ENCODE measurements around the gene CCL16.
"Not testable (repeated sequence)": the region's sequence is repeated elsewhere in the genome, so short reads cannot be mapped to it uniquely, and the experiment has no call there.

The CCL16 gene, protein sequence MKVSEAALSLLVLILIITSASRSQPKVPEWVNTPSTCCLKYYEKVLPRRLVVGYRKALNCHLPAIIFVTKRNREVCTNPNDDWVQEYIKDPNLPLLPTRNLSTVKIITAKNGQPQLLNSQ

DNA sequence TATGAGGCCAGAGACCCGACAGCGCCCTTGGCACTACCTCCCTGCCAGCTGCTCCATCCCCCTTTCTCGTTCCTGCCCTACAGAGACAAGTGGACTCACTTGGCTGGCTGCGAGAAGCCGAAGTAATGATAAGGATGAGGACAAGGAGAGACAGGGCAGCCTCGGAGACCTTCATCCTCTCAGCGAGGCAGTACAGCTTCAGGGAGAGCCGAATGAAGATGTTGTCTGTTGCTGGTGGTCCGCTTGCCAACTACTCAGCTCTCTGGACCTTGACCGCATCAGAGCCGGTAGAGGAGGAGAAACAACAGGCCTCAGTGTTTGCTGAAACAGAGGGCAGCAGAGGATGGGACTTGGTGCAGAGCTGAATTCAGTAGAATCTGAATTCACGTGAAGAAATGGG is at the start of gene CCL16:
TSS of gene CCL16 (minus strand) at position 252 of the 400 bp plus-strand sequence. CDS start at position 175, 77 bp downstream.
- no peak for DNase-seq (ENCODE audit: low read depth, low spot score)

- DNase-seq (ENCODE audit: low read depth, low spot score) = no peak
Measured at GRCh38 chr17:36030956-36031355, 49.7 kb upstream of the CCL16 start.

DNA sequence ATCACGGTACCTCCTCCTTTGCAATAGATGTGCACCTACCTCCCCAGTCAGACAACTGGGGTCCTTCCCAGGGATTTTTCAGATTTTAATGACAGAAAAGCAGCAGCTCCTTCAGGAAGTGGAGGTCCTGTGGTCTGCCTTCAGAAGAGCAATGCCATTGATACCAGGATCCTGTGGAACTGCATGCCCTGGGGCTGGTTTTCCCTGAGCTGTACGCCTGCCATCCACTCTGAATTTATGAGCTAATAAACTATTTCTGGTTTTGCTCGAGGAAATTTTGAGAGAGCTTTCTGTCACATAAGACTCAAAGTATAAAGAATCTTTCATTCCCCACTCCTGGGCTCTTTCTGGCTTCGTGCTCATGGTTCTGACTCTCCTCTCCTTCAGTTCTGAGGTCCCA is 46.5 kb upstream of the CCL16 start:
- no peak for DNase-seq (ENCODE audit: low read depth, low spot score)

- DNase-seq (ENCODE audit: low read depth, low spot score) = no peak
Measured at GRCh38 chr17:36024106-36024869, 43.0 kb upstream of the CCL16 start.

DNA sequence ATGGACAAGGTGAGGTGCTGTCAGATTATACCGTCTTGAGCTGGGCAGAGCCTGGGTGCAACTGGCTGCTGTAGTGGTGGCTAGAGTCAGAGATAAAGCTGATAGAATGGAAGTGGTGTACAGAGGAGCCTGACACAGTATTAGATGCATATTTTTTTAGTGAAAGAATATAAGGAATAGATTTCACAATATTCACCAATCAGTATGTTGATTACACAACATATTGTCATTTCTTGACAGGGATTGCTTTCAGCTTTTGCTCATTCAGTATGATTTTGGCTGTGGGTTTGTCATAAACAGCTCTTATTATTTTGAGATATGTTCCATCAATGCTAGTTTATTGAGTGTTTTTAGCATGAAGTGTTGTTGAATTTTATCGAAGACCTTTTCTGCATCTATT is 38.1 kb upstream of the CCL16 start:
- no peak for DNase-seq (ENCODE audit: low read depth, low spot score)

DNA sequence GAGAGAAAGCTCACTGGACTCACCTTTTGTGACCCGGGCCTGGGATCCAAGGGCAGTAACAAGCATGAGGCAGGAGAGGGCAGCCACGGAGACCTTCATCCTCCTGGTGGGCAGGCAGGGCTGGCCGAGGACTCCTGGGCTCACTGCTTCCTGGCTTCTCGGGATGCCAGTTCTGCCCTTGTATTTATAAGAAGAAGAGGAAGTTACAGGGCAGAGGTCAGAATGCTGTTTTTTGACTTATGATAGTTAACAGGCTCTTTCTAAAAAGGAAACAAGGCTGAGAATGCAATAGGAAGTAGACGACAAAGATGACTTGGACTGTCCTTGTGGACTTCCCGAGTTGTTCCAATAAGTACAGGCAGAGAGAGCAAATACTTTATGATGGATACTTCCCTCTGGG is 36.5 kb upstream of the CCL16 start, which contains the start of gene CCL23:
TSS of gene CCL23 (minus strand) at position 174 of the 400 bp plus-strand sequence. CDS start at position 99, 75 bp downstream.
- no peak for DNase-seq (ENCODE audit: low read depth, low spot score)

DNA sequence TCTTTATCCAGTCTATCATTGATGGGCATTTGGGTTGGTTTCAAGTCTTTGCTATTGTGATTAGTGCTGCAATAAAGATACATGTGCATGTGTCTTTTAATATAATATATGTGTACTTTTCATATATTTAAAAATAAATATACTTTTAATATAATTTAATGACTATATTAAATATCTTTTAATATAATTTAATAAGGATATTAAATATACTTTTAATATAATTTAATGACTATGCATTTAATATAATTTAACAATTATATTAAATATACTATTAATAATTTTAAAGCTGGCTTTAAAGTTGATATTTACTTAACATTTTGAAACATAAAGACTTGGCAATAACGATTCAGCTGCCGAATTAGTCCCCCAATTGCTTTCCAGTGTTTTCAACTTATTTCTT is 35.3 kb upstream of the CCL16 start:
- no peak for DNase-seq (ENCODE audit: low read depth, low spot score)

- DNase-seq (ENCODE audit: low read depth, low spot score) = not testable (repeated sequence)
Measured at GRCh38 chr17:36015895-36016294, 34.6 kb upstream of the CCL16 start.

DNA sequence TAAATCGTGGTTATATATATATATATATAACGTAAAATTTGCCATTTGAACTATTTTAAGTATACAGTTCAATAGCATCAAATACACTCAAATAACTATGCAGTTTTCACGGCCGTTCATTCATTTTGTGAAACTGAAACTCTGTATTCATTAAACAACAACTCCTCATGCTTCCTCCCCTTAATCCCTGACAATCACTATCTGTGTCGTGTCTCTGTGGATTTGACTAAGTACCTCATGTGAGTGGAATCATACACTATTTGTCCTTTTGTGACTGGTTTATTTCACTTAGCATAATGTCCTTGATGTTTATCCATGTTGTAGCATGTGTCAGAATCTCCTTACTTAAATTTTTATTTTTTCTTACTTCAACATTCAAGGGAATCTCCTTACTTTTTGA is 33.6 kb upstream of the CCL16 start:
- DNase-seq (ENCODE audit: low read depth, low spot score) = no peak

DNA sequence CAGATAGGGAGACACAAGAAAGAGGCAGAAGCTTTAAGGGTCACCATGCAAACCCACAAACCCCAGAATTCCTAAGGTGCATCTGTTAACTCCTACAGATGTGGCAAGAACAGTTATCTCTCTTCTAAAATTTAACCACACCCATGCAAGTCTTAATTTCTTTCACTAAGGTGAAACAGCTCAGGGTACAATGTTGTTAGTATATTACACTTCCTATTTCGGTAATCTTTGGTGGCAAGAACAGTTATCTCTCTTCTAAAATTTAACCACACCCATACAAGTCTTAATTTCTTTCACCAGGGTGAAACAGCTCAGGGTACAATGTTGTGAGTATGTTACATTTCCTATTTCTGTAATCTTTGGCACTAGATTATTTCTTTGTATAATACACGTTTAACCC is 29.9 kb upstream of the CCL16 start:
- DNase-seq (ENCODE audit: low read depth, low spot score) = no peak

DNA sequence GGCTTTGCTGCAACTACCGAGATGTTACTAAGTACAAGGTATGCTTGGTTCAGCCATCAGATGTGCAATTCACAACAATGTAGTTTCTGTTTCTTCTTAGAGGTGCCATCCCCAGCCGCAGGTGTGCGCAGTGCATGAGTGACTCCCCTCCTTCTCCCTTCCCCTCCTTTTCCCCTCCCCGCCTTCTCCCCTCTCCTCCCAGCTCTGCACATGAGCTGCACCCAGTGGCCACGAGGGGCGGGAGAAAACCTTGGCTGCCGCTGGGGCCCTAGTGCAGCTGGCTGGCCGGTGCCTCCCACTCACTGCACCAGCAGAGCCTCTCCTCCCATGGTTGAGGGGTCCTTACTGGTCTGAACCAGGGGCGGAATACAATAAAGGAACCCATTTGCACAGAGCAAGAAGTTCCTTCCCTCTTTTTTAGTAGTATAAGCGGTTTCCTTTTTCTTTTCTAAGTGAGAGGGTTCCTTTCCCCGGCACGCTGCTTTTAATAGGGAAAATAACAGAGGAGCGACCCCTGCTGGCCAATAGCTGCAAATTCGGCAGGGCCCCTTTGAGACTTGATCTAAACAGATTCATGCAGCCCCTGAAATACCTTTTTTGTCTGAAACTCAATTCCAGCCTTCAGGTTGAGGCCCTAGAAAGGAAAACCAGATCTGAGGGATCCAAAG is 27.8 kb upstream of the CCL16 start:
- no peak for DNase-seq (ENCODE audit: low read depth, low spot score)

DNA sequence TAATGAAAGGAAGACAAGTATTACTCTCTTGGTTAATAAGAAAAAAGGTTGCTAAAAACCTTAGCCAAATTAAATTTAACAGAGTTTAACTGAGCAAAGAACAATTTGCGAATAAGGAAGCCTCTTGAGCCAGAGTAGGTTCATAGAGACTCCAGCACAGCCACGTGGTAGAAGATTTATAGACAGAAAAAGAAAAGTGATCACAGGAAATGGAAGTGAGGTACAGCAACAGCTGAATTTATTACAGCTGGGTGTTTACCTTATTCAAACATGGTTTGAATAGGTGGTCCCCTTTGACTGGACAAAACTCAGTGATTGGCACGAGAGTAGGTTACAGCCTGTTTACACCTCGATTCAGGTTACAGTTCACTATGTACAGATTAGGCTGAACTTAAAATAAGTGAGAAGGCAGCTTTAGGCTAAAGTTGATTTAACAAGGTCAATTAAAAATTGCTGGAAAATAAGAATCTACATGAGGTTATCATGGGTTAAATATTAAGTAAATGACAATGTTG is 23.4 kb upstream of the CCL16 start:
- no peak for DNase-seq (ENCODE audit: low read depth, low spot score)

- DNase-seq (ENCODE audit: low read depth, low spot score) = no peak
Measured at GRCh38 chr17:36002631-36003030, 21.3 kb upstream of the CCL16 start.

DNA sequence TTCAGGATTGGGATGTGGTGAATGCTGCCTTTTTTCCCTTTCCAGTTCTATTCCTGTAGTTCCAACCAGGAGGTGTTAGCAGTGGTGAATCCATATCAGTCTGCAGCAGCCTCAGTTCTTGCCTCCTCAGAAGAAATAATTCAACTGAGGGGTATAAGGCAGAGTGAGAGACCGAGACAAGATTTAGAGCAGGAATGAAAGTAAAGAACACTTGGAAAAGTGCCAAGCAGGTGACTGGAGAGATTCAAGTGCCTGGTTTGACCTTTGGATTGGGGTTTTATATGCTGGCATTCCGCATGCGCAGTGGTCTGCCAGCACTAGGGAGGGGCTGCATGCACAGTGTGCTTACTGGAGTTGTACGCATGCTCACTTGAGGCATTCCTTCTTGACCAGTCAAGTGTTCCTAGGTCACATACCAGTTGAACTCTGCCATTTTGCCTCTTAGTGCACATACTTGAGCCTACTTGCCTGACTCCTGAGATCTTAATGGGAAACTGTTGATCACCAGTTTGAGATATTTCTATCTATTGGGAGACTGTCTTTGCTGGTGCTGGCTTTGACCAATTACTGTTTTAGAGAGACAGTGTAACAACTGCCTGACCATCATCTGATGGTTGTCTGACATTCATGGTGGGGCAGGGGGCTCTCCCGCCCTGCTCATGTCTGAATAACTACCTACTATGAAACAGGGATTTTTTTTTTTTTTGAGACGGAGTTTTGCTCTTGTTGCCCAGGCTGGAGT is 20.7 kb upstream of the CCL16 start:
- DNase-seq (ENCODE audit: low read depth, low spot score) = no peak

- DNase-seq (ENCODE audit: low read depth, low spot score) = no peak
Measured at GRCh38 chr17:36001110-36001771, 19.9 kb upstream of the CCL16 start, which contains the start of gene CCL15. TSS of gene CCL15 (minus strand) at chr17:36001553. CDS start at chr17:36001492, 61 bp downstream.

DNA sequence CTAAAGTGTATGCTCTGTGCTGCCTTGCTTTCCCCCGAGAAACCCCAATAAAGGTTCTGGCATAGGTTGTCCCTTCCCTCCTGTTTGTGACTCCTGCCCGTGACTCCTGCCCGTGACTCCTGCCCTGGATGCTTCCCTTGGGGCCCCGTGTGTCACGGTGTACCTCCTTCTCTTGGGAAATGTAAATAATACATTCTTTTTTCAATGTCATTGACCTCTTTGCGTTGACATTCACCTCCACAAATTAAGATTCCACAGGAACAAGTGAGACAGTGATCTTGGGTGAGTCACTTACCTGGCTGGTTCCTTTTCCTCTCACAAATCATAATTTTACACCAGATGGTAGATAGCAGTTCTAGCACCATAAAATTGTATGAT is 19.4 kb upstream of the CCL16 start:
- DNase-seq (ENCODE audit: low read depth, low spot score) = no peak

DNA sequence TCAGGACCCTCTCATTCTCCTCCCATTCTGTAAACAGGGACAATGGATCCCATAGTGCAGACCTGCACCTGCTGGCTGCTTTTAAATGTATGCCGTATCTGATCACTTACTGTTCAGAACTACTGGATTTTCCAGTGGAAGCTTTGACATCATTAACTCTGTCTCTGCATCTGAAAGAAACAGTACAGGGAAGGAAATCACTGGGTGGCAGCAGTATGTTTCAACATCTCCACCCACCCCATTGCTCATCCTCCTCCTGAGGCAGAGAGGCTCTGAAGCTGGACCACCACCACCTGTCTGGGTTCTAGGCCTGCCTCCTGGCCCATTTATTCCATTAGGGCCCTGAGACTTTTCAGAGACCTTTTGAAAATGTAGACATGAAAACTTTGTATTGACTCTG is 17.5 kb upstream of the CCL16 start:
- no peak for DNase-seq (ENCODE audit: low read depth, low spot score)

- no peak for DNase-seq (ENCODE audit: low read depth, low spot score)
Measured at GRCh38 chr17:35998018-35998545, 16.8 kb upstream of the CCL16 start.

DNA sequence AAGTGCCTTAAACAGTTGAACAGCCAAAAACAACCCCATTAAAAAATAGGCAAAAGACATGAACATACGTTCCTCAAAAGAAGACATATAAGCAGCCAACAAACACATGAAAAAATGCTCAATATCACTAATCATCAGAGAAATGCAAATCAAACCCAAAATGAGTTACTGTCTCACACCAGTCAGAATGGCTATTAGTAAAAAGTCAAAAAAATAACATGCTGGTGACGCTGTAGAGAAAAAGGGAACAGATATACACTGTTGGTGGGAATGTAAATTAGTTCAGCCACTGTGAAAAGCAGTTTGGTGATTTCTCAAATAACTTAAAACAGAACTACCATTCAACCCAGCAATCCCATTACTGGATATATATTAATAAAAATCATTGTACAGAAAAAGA is 14.0 kb upstream of the CCL16 start:
- not testable (repeated sequence) for DNase-seq (ENCODE audit: low read depth, low spot score)

DNA sequence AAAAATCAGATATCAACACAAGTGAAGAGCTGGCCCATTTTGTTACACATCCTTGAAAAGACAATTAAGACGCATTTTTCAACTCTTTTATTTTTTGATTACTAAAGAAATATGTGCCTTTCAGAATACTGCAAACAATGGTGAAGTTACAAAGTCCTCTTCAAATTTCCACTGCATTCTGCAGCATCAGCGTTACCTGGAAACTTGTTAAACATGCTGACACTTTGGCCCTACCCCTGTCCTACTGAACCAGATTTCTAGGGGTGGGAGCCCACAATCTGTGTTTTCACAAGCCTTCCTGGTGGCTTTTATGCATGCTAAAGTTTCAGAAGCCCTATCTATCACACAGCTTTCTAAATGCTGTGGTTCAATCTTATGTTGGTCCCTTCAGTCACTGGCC is 9.8 kb upstream of the CCL16 start:
- DNase-seq (ENCODE audit: low read depth, low spot score) = no peak

DNA sequence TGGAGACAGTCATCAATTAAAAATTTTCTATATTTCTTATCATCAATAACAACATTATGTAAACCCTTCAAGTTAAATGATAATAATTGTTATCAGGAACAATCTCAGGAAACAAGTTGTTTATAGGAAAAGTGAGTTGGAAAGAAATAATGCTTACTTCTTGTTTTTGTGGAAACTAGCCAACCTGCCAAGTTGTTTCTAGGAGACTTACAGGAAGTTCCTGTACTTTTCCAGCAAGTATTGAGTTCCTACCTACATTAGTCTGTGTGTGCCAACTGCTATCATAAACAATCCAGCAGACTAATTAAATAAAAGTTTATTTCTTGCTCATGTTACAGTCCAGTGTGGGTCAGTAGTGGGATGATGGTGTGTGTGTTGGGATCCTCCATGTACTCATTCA is 6.9 kb upstream of the CCL16 start:
- no peak for DNase-seq (ENCODE audit: low read depth, low spot score)
